Heart right ventricle (tissue), 16 donors: ENCODE data around the gene ASIC3. TPM values are rescaled to one million over a fixed set of nuclear protein-coding genes. Genes with fewer than 3 reads are reported as not detected.

ENCODE experiments used
- ATAC-seq, 8 donors: fragments of 200-7000 bp; cut with Tn5 transposase; one replicate each; pipeline ENCODE4 v1.9.1; 2020; ENCODE audit warnings: mild to moderate bottlenecking in 8 of 8, moderate library complexity in 8 of 8, moderate number of reproducible peaks in 1 of 8
- DNase-seq, 2 donors: peaks; one replicate each; pipeline ENCODE4 v3.0.0-alpha.2; 2020
- H3K27ac ChIP-seq, 10 donors: fragments of 200-600 bp; sonication (generic) in 2 of 10; one replicate each; pipeline versions ENCODE4 v1.5.0 to v1.8.0; 2020 to 2022; ENCODE audit warnings: mild to moderate bottlenecking in 3 of 10
- H3K27me3 ChIP-seq, 7 donors: fragments of 200-600 bp; one replicate each; pipeline ENCODE4 v1.8.0; 2021 to 2022; ENCODE audit warnings: mild to moderate bottlenecking in 2 of 7
- H3K36me3 ChIP-seq, 9 donors: fragments of 200-600 bp; sonication (generic) in 1 of 9; one replicate each; pipeline versions ENCODE4 v1.5.0 to v1.8.0; 2020 to 2022; ENCODE audit warnings: mild to moderate bottlenecking in 2 of 9
- H3K4me1 ChIP-seq, 9 donors: fragments of 200-600 bp; sonication (generic) in 1 of 9; one replicate each; pipeline versions ENCODE4 v1.5.0 to v1.8.0; 2020 to 2022; ENCODE audit warnings: mild to moderate bottlenecking in 4 of 9
- H3K4me3 ChIP-seq, 10 donors: fragments of 200-600 bp; sonication (generic) in 2 of 10; one replicate each; pipeline versions ENCODE4 v1.5.0 to v1.8.0; 2020 to 2022; ENCODE audit warnings: mild to moderate bottlenecking in 7 of 10, moderate library complexity in 2 of 10
- H3K9me3 ChIP-seq, 11 donors: fragments of 200-600 bp in 10 of 11; sonication (generic) in 2 of 11; one replicate each; pipeline versions ENCODE4 v1.5.0 to v1.8.0; 2013 to 2022; ENCODE audit warnings: mild to moderate bottlenecking in 2 of 11, control low read depth in 1 of 11, moderate library complexity in 1 of 11
- CTCF ChIP-seq, 9 donors: fragments of 200-600 bp; sonication (generic) in 2 of 9; IDR thresholded peaks; one replicate each; pipeline versions ENCODE4 v1.5.0 to v1.8.0; 2021 to 2022; ENCODE audit warnings: antibody characterized with exemption in 9 of 9, mild to moderate bottlenecking in 5 of 9, moderate library complexity in 1 of 9
- WGBS, 2 donors: extraction: QIAGEN DNeasy Blood & Tissue Kit; methylation state at CpG; one replicate each; pipeline ENCODE4 v1.1.7; 2013; ENCODE audit warnings: inconsistent platforms in 1 of 2; 5-methylcytosine and 5-hydroxymethylcytosine counted together
- intact Hi-C, 10 donors: fragments of 100-400 bp; cut with DNase I; formaldehyde crosslinking; loops; one replicate each; pipeline versions ENCODE4 v1.11.1 to v1.14.2; 2022
- polyA plus RNA-seq, 2 donors: library from polyadenylated mRNA; stranded (reverse); fragments of 200-250 nt; gene quantifications; one replicate each; pipeline ENCODE4 v1.2.3, GENCODE V29; 2013
- total RNA-seq, 10 donors: library from RNA; stranded (reverse); fragmentation: NEBNext Ultra II Directional in 3 of 10; extraction: Animal tissue kit (Norgen Biotek cat#: 25700) in 3 of 10; gene quantifications; one replicate each; pipeline versions ENCODE4 v1.2.1 to v1.2.4, GENCODE V29; 2021 to 2023
- donor health status: Arrhythmogenic right ventricular cardiomyopathy.
- donor health status: ischemic (EF 13 %, LVEDD 7.1; RV severe dilation, severe dysfunction).
- donor health status: healthy with polysubstance abuse.
- donor health status: DM: no; HTN: yes; CAD: no.
- donor health status: DM: no; HTN: no; CAD: no.
- donor health status: ischemic (EF 25% LVEDD 6.9; RV normal size, moderate dysfunction).
- donor health status: ischemic (EF 25% LVEDD 5.7; RV mildly dilated, moderate dysfunction).
- donor health status: healthy.
- donor health status: DM: yes; HTN: yes; CAD: no.
- donor health status: Ischemic cardiomyopathy.
- donor health status: ischemic (EF 35%, LVEDD 5.7; RV mildly dilated, moderate dysfunction).
- donor health status: nonischemic (EF 11% LVEDD 7.7; RV severe dilation, severe dysfunction).
- donor health status: DM: yes; HTN: yes; CAD: no.
- donor health status: PGD.
- donor health status: ischemic (EF 29% LVEDD 5.4; RV normal size, mild dysfunction).
- donor health status: nonischemic (EF 23%, LVEDD 6.1; RV moderate dilation, normal function).

The ASIC3 gene
- total and polyA plus RNA-seq, 12 donors, result 3.2 to 38.8 (median 5.6) TPM

- intact Hi-C loops, result loop anchor here in 1 of 10 donors (5.0 kb wide), 1 partner anchor 65 kb away; the partner anchor contains the start of gene ABCB8
- no peaks in the 10 kb centered on the region for H3K27me3 ChIP-seq
- TF ChIP-seq CTCF (IDR thresholded peaks at IDR 0.05), result no peak
- 90 to 94% methylated on average over 14 of the region's 14 CpGs for WGBS, 2 donors
- H3K4me1 ChIP-seq, result peaks cover 23 to 73% (median 48%) of the 10 kb centered on the region in 9 donors
- H3K4me3 ChIP-seq, result no peak overlapping the region
- H3K9me3 ChIP-seq, result no peaks in the 10 kb centered on the region
- no peak for DNase-seq
- no peak overlapping the region for H3K27ac ChIP-seq
- peaks cover 0 to 14% (median 0%) of the 10 kb centered on the region in 9 donors for H3K36me3 ChIP-seq
- ATAC-seq, result no peak
These were observed 43.7 kb downstream of the ASIC3 start for GRCh38 chr7:151091988-151092387.

GRCh38 chr7:151093748-151094147 lies 45.4 kb downstream of the ASIC3 start:
- TF ChIP-seq CTCF (IDR thresholded peaks at IDR 0.05), result no peak
- Histone ChIP-seq H3K27ac (no peak overlapping the region), H3K4me3 (no peak overlapping the region), H3K27me3 (no peaks in the 10 kb centered on the region), H3K4me1 (peaks cover 13 to 67% (median 35%) of the 10 kb centered on the region in 9 donors), H3K9me3 (no peaks in the 10 kb centered on the region), H3K36me3 (peaks cover 0 to 18% (median 0%) of the 10 kb centered on the region in 9 donors)
- ATAC-seq (no peak), DNase-seq (no peak)
- intact Hi-C loops, result loop anchor here in 1 of 10 donors (5.0 kb wide), 1 partner anchor 66 kb away; the partner anchor contains the start of gene ABCB8
- 94 to 95% methylated on average over 6 of the region's 6 CpGs for WGBS, 2 donors

- 69 to 73% methylated on average over 5 of the region's 5 CpGs for WGBS, 2 donors
- no peaks in the 10 kb centered on the region for H3K27me3 ChIP-seq
- H3K4me1 ChIP-seq, result peaks cover 15 to 63% (median 31%) of the 10 kb centered on the region in 9 donors
- ATAC-seq (no peak), DNase-seq (no peak)
- H3K9me3 ChIP-seq, result no peaks in the 10 kb centered on the region
- intact Hi-C loops, result loop anchor here in 1 of 10 donors (5.0 kb wide), 1 partner anchor 67 kb away; the partner anchor contains the start of gene ABCB8
- H3K27ac ChIP-seq, result no peak overlapping the region
- TF ChIP-seq CTCF (IDR thresholded peaks at IDR 0.05), result no peak
- H3K4me3 ChIP-seq, result no peak overlapping the region
- peaks cover 0 to 18% (median 0%) of the 10 kb centered on the region in 9 donors for H3K36me3 ChIP-seq
These were observed 46.3 kb downstream of the ASIC3 start for GRCh38 chr7:151094675-151095074.

GRCh38 chr7:151095123-151095797 lies 46.9 kb downstream of the ASIC3 start:
- H3K27ac ChIP-seq, result no peak overlapping the region
- no peak overlapping the region for H3K4me3 ChIP-seq
- peaks cover 10 to 63% (median 26%) of the 10 kb centered on the region in 9 donors for H3K4me1 ChIP-seq
- 75 to 79% methylated on average over 10 of the region's 10 CpGs for WGBS, 2 donors
- H3K27me3 ChIP-seq, result no peaks in the 10 kb centered on the region
- no peak for TF ChIP-seq CTCF (IDR thresholded peaks at IDR 0.05)
- H3K9me3 ChIP-seq, result no peaks in the 10 kb centered on the region
- DNase-seq (no peak), ATAC-seq (no peak)
- peaks cover 0 to 18% (median 0%) of the 10 kb centered on the region in 9 donors for H3K36me3 ChIP-seq
- intact Hi-C loops, result no loop called here
